K562 (cell line): ENCODE measurements around the gene AGFG1. TPM values are rescaled to one million over a fixed set of nuclear protein-coding genes. Genes with fewer than 3 reads are reported as not detected.

Source experiments
- ATAC-seq: fragments of 200-7000 bp; cut with Tn5 transposase; 3 replicates; pipeline ENCODE4 v1.9.1; 2020; ENCODE audit warnings: moderate library complexity
- BruUV-seq: library from RNA; stranded (reverse); fragments of 400-500 nt; replicated peaks from 2 replicates; lab custom pipeline; 2021; lab: Mats Ljungman, UMichigan
- CTCF ChIA-PET: fragments of 300-600 bp; formaldehyde crosslinking; extraction: SDS; loops from one replicate; lab custom pipeline; 2021; ENCODE audit warnings: low intra/inter-chr PET ratio; lab: Yijun Ruan, JAX
- POLR2A ChIA-PET: fragments of 300-600, 350-650 bp; sonication (Branson Sonifier 250); formaldehyde crosslinking; extraction: SDS; loops from one replicate; lab custom pipeline; 2021; ENCODE audit warnings: antibody characterized with exemption, inconsistent platforms; lab: Yijun Ruan, JAX
- DNase-seq, 4 experiments: peaks; one replicate each; pipeline versions ENCODE4 v3.0.0 to v3.0.0-alpha.2; 2011 to 2018; ENCODE audit warnings: low spot score in 3 of 4, mixed read lengths in 3 of 4; ENCODE audit errors: extremely low read depth in 1 of 4
- FAIRE-seq: peaks from 2 replicates; lab custom pipeline; 2011; peaks lifted over from hg19 to GRCh38; lab: Jason Lieb, UNC
- H2AFZ ChIP-seq: 2 replicates; pipeline ENCODE4 v1.6.0; 2011; ENCODE audit warnings: low read depth, low read length, control low read depth, inconsistent platforms
- H3K27ac ChIP-seq: fragments of 200-600 bp; 3 replicates; pipeline ENCODE4 v1.8.0; 2011; ENCODE audit warnings: low read depth, mild to moderate bottlenecking, control low read depth, inconsistent platforms, low read length, moderate library complexity, mixed read lengths; ENCODE audit errors: extremely low read depth
- H3K27me3 ChIP-seq, 2 experiments: fragments of 300-600 bp in 1 of 2; 2 replicates in 1 of 2; 3 replicates in 1 of 2; pipeline versions ENCODE4 v1.6.0 to v1.8.0; 2011; ENCODE audit warnings: inconsistent platforms in 2 of 2, low read length in 2 of 2, mild to moderate bottlenecking in 1 of 2, mixed read lengths in 1 of 2, moderate library complexity in 1 of 2; ENCODE audit not compliant: control insufficient read depth in 2 of 2, insufficient read depth in 2 of 2
- H3K36me3 ChIP-seq: fragments of 300-600 bp; 3 replicates; pipeline ENCODE4 v1.8.0; 2011; ENCODE audit warnings: mild to moderate bottlenecking, low read length, inconsistent platforms; ENCODE audit not compliant: control insufficient read depth, insufficient read depth
- H3K4me1 ChIP-seq, 2 experiments: fragments of 200-600 bp in 1 of 2; replicated peaks in 1 of 2; 2 replicates in 1 of 2; 3 replicates in 1 of 2; pipeline versions ENCODE4 v1.5.1 to v1.8.0; 2011; ENCODE audit warnings: inconsistent platforms in 2 of 2, low read length in 2 of 2, mild to moderate bottlenecking in 1 of 2, mixed read lengths in 1 of 2, moderate library complexity in 1 of 2; ENCODE audit not compliant: control insufficient read depth in 2 of 2, insufficient read depth in 2 of 2
- H3K4me2 ChIP-seq: 2 replicates; pipeline ENCODE4 v1.6.1; 2011; ENCODE audit warnings: low read length, control low read depth, inconsistent platforms, mixed read lengths; ENCODE audit not compliant: insufficient read depth
- H3K4me3 ChIP-seq: fragments of 200-600 bp; sonication (generic), shearing (Covaris generic); 2 replicates; pipeline ENCODE4 v1.5.1; 2016; ENCODE audit warnings: control low read depth, inconsistent platforms
- H3K79me2 ChIP-seq: fragments of 200-600 bp; 3 replicates; pipeline ENCODE4 v1.8.0; 2011; ENCODE audit warnings: low read length, inconsistent platforms; ENCODE audit not compliant: control insufficient read depth, insufficient read depth
- H3K9ac ChIP-seq, 2 experiments: 2 replicates each; pipeline versions ENCODE4 v1.6.0 to v1.6.1; 2011; ENCODE audit warnings: low read depth in 2 of 2, low read length in 2 of 2, control low read depth in 1 of 2, inconsistent platforms in 1 of 2, mild to moderate bottlenecking in 1 of 2, mixed read lengths in 1 of 2; ENCODE audit not compliant: insufficient read depth in 1 of 2
- H3K9me1 ChIP-seq: one replicate; pipeline ENCODE4 v1.6.0; 2011; ENCODE audit warnings: inconsistent platforms, mild to moderate bottlenecking, low read length, moderate library complexity; ENCODE audit not compliant: control insufficient read depth, insufficient read depth
- H3K9me3 ChIP-seq: replicated peaks from 2 replicates; pipeline ENCODE4 v1.5.1; 2011; ENCODE audit warnings: low read depth, low read length, inconsistent platforms; ENCODE audit not compliant: control insufficient read depth, insufficient read depth
- H4K20me1 ChIP-seq: replicated peaks from 2 replicates; pipeline ENCODE4 v1.6.1; 2011; ENCODE audit warnings: low read length, inconsistent platforms, mixed read lengths; ENCODE audit not compliant: control insufficient read depth, insufficient read depth
- MEF2A ChIP-seq: IDR thresholded peaks from 2 replicates; pipeline ENCODE4 v1.6.1; 2011; ENCODE audit warnings: low read depth, mild to moderate bottlenecking, low read length, moderate library complexity; ENCODE audit not compliant: control insufficient read depth
- PTBP1 ChIP-seq: fragments of 200-400 bp; formaldehyde crosslinking; IDR thresholded peaks from 2 replicates; pipeline ENCODE4 v1.6.1; 2017; ENCODE audit warnings: low read depth, low read length
- RAD21 ChIP-seq, 2 experiments: fragments of 250-450 bp in 1 of 2; fragments of 450-650 bp in 1 of 2; sonication (Bioruptor Pico) in 1 of 2; formaldehyde crosslinking in 1 of 2; IDR thresholded peaks in 1 of 2; conservative IDR thresholded peaks in 1 of 2; 2 replicates each; pipeline versions ENCODE4 v1.4.0 to v1.8.0; 2020 to 2022; ENCODE audit warnings: mild to moderate bottlenecking in 2 of 2, moderate library complexity in 1 of 2
- SMAD4 ChIP-seq: fragments of 250-450 bp; sonication (Bioruptor Pico); conservative IDR thresholded peaks from 2 replicates; pipeline ENCODE4 v1.8.0; 2021; ENCODE audit warnings: inconsistent platforms, mild to moderate bottlenecking, moderate library complexity
- YBX1 ChIP-seq: fragments of 450-650 bp; IDR thresholded peaks from 2 replicates; pipeline ENCODE4 v1.7.1; 2016; ENCODE audit warnings: mild to moderate bottlenecking
- ZFP1 ChIP-seq: fragments of 450-650 bp; formaldehyde crosslinking; IDR thresholded peaks from 2 replicates; pipeline ENCODE4 v1.4.0; 2020; ENCODE audit warnings: mild to moderate bottlenecking, mixed read lengths
- ZNF408 ChIP-seq: fragments of 250-450 bp; sonication (Bioruptor Pico); IDR thresholded peaks from 2 replicates; pipeline ENCODE4 v1.4.0; 2020; ENCODE audit warnings: low read depth, mild to moderate bottlenecking, moderate library complexity
- WGBS: fragments of 100-300 bp; shearing (Covaris generic); methylation state at CpG from one replicate; pipeline ENCODE4 v1.1.6; 2016; ENCODE audit warnings: low coverage, mixed read lengths; ENCODE audit not compliant: insufficient coverage; ENCODE audit errors: missing lambda C conversion rate; 5-methylcytosine and 5-hydroxymethylcytosine counted together
- in situ Hi-C: fragments of 300-500 bp; cut with MboI; formaldehyde crosslinking; loops from 4 replicates; pipeline ENCODE4 v1.15.0; 2018; ENCODE audit warnings: inconsistent platforms, mixed read lengths
- intact Hi-C: fragments of 100-400 bp; cut with micrococcal nuclease; formaldehyde crosslinking; loops from 2 replicates; pipeline ENCODE4 v1.14.2; 2022
- polyA plus RNA-seq, 8 experiments: library from polyadenylated mRNA; depleted of rRNA in 4 of 8; stranded (reverse) in 5 of 8; unstranded in 3 of 8; fragments of >200 nt; fragmentation: Nextera tagmentation in 2 of 8; fragmentation: Illumina TruSeq in 1 of 8; extraction: Ambion mirVana in 2 of 8; extraction: Trizol in 1 of 8; gene quantifications; 2 replicates each; pipeline versions ENCODE4 v1.2.1 to v1.2.3, GENCODE V29; 2011 to 2014; ENCODE audit warnings: inconsistent platforms in 1 of 8, missing spikeins in 1 of 8
- total RNA-seq, 7 experiments: library from RNA; depleted of rRNA in 6 of 7; stranded (reverse); fragments of >200 nt in 6 of 7; fragmentation: Illumina TruSeq in 2 of 7; extraction: Trizol in 2 of 7; gene quantifications; 2 replicates each; pipeline versions ENCODE4 v1.2.1 to v1.2.3, GENCODE V29; 2011 to 2021; ENCODE audit warnings: low replicate concordance in 1 of 7

AGFG1 gene
- total and polyA plus RNA-seq, 9 of the 15 experiments (the other 6 are each of a cell fraction or from before 2014, with no cell fraction given): 11.2 to 97.5 (median 36.0) TPM

DNA sequence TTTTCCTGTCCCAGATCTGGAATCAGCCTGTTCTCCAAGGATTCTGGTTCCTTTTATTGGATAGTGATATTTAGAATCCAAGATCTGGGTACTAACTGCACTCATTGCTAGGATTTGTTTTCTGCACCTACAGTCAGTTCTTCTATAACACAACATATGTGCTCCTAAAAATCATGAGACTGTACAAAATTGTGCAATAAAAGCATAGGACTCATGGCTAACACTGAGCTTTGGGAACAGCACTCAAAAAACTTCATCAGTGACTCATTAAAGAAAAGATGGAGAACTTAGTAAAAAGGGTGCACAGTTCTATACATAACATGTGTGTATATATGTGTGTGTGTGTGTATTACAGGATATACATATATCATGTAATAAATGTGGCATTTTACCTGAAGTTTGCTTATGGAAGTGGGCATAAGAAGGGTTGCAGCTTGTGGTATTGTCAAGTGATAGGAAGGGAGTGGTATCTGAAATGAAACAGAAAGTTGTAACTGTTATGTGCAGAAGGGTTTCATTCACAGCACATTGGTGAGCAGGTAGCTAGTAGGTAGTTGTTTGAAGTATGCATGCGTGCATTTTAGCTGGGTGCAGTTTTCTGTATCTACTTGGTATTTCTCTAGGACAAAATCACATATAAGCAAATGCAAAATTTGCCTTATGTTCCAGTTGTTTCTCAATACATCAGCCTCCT is 120.9 kb downstream of the AGFG1 start:
- H2AFZ ChIP-seq: no peak overlapping the region
- H4K20me1 ChIP-seq: no peaks in the 10 kb centered on the region
- H3K9ac ChIP-seq: no peak overlapping the region
- intact Hi-C loops (no loop called here), in situ Hi-C loops (no loop called here)
- no peak overlapping the region for H3K4me2 ChIP-seq
- no peak for DNase-seq
- ATAC-seq: no peak
- TF ChIP-seq MEF2A: no peak
- no peak for TF ChIP-seq ZNF408 (CRISPR knock-in tag)
- no peak for TF ChIP-seq SMAD4 (CRISPR knock-in tag)
- no peak for TF ChIP-seq PTBP1
- TF ChIP-seq, all 486 proteins: peak for 0
- H3K79me2 ChIP-seq: no peaks in the 10 kb centered on the region
- WGBS: 0% methylated on average over 1 of the region's 1 CpG
- no peaks in the 10 kb centered on the region for H3K36me3 ChIP-seq
- CTCF ChIA-PET: no interaction called here
- no peaks in the 10 kb centered on the region for H3K9me3 ChIP-seq
- H3K4me1 ChIP-seq: no peaks in the 10 kb centered on the region
- no peak overlapping the region for H3K4me3 ChIP-seq
- no peak overlapping the region for H3K27ac ChIP-seq
- no peaks in the 10 kb centered on the region for H3K9me1 ChIP-seq
- no TSS peak for BruUV-seq
- H3K27me3 ChIP-seq: peaks cover 0 to 12% of the 10 kb centered on the region in 2 experiments; a peak in 2 of 5 replicates
- no peak for FAIRE-seq
- POLR2A ChIA-PET: no interaction called here

- WGBS: 0% methylated on average over 1 of the region's 4 CpGs
- no peaks in the 10 kb centered on the region for H3K9me1 ChIP-seq
- H3K27ac ChIP-seq: no peak overlapping the region
- no peaks in the 10 kb centered on the region for H4K20me1 ChIP-seq
- in situ Hi-C loops: no loop called here
- no TSS peak for BruUV-seq
- no peak for TF ChIP-seq ZFP1 (CRISPR knock-in tag)
- 0 out of 4 replicates have a peak, but pooled peaks of 1 of the 2 experiments have one; percentile 2 for TF ChIP-seq RAD21 (CRISPR knock-in tag; conservative IDR thresholded peaks at IDR 0.05 in 1 of 2, IDR thresholded peaks at IDR 0.05 in 1 of 2)
- TF ChIP-seq YBX1: no peak
- POLR2A ChIA-PET: no interaction called here
- no peak for FAIRE-seq
- no peak overlapping the region for H3K4me3 ChIP-seq
- H3K9me3 ChIP-seq: no peaks in the 10 kb centered on the region
- H3K36me3 ChIP-seq: no peaks in the 10 kb centered on the region
- ATAC-seq: no peak; the same call in 2 of the 3 replicates
- peaks cover 0 to 28% of the 10 kb centered on the region in 2 experiments; a peak in 2 of 5 replicates for H3K27me3 ChIP-seq
- H3K79me2 ChIP-seq: no peaks in the 10 kb centered on the region
- CTCF ChIA-PET: no interaction called here
- intact Hi-C loops: no loop called here
- no peak overlapping the region for H2AFZ ChIP-seq
- no peak overlapping the region for H3K9ac ChIP-seq
- no peak overlapping the region for H3K4me2 ChIP-seq
- no peaks in the 10 kb centered on the region for H3K4me1 ChIP-seq
- DNase-seq: no peak
Observed at GRCh38 chr2:227595797-227596196, 123.8 kb downstream of the AGFG1 start.
